Measurements from ENCODE around the gene CES2. TPM values are rescaled to one million over a fixed set of nuclear protein-coding genes. Genes with fewer than 3 reads are reported as not detected.
A peak's percentile ranks its signal among the peaks of the same experiment; 100 is the strongest.

Gene CES2
- total RNA-seq, 1 donor = 42.3 TPM

DNA sequence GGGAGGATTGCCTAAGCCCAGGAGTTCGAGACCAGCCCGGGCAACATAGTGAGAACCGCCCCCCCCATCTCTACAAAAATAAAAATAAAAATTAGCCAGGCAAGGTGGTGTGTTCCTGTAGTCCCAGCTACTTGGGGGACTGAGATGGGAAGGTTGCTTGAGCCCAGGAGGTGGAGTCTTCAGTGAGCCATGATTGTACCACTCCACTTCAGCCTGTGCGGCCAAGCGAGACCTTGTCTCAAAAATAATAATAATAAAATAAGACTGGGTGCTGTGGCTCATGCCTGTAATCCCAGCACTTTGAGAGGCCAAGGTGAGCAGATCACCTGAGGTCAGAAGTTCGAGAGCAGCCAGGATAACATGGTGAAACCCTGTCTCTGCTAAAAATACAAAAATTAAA lies 43.5 kb upstream of the CES2 start:
- peaks cover 4% of the 10 kb centered on the region for H3K36me3 ChIP-seq (ENCODE audit: insufficient read depth, low read length)
- H3K27me3 ChIP-seq (ENCODE audit: insufficient read depth, low read length) = no peaks in the 10 kb centered on the region
- DNase-seq (ENCODE audit: insufficient read length, low spot score, missing footprints) = no peak
- peaks cover 4% of the 10 kb centered on the region for H4K20me1 ChIP-seq (ENCODE audit: insufficient read depth, low read length)
- peaks cover 2% of the 10 kb centered on the region for H3K4me1 ChIP-seq (ENCODE audit: insufficient read depth, low read length)
- no peaks in the 10 kb centered on the region for H3K79me2 ChIP-seq (ENCODE audit: insufficient read depth, low read length)
- no peak for TF ChIP-seq CTCF (IDR thresholded peaks at IDR 0.05; ENCODE audit: extremely low read depth, low read depth, low read length)
- H3K4me2 ChIP-seq (ENCODE audit: insufficient read depth, low read length) = no peak overlapping the region
- no peak overlapping the region for H3K27ac ChIP-seq (ENCODE audit: low read depth, low read length)
- H3K9me3 ChIP-seq (ENCODE audit: low read depth, low read length) = no peaks in the 10 kb centered on the region
- H2AFZ ChIP-seq (ENCODE audit: low read length) = no peak overlapping the region
- H3K4me3 ChIP-seq (ENCODE audit: insufficient read depth, low read length) = no peak overlapping the region

DNA sequence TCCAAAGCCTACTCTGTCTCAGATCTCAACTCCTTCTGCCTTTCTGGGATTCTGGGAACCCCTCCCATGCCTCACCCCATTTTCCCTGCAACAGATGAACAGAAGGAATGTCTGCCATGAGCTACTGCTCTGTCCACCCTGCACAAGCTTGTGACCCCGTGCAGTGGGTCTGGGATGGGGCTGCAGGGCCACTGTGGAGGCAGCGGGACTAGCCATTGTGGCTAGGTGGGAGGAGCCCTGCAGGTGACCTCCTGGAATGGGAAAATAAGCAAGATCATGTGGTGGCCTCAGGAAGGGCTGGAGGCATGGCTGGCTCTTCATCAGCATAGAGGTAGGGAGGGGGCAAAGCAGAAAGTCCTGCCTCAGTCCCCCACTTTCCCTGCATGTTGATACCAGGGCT lies 41.3 kb upstream of the CES2 start:
- H3K79me2 ChIP-seq (ENCODE audit: insufficient read depth, low read length) = no peaks in the 10 kb centered on the region
- DNase-seq (ENCODE audit: insufficient read length, low spot score, missing footprints) = no peak

DNA sequence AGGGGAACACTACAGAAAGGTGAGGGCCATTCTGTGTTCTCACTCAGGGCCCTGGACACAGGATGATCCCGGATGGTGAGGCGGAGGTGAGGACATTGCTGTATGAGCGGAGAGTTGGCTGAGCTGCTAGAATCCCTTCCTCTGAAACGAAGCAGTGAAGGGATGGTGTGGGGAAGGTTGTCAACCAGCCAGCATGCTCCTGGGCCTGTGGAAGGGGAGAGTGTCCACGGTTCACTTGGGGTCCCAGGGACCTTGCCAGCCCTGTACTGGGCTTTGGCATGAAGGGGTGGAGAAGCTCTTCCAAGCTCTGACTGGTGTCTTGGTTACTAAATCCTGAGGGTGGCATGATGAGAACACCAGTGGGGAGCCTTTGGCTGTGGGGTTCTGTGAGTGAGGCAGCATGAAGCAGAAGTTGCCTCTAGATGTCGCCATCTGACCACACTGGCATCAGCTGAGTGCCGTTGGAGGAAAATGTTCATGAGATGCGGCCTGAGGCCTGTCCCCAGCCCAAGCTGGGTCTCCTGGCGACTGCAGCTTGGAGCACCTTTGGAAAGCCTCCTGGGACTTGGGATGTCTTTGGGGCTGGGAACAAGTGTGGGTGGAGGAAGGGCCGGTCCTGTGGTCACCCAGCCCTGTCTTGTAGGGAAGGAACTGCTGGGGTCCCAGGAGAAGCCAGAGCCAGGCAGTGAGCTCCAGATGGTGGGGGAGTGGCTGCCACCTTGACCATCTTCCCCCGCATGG lies 40.2 kb upstream of the CES2 start:
- H3K4me1 ChIP-seq (ENCODE audit: insufficient read depth, low read length) = peaks cover 20% of the 10 kb centered on the region
- H3K36me3 ChIP-seq (ENCODE audit: insufficient read depth, low read length) = peaks cover 4% of the 10 kb centered on the region
- no peaks in the 10 kb centered on the region for H3K27me3 ChIP-seq (ENCODE audit: insufficient read depth, low read length)
- no peaks in the 10 kb centered on the region for H3K9me3 ChIP-seq (ENCODE audit: low read depth, low read length)
- no peak overlapping the region for H3K4me2 ChIP-seq (ENCODE audit: insufficient read depth, low read length)
- TF ChIP-seq CTCF (IDR thresholded peaks at IDR 0.05; ENCODE audit: extremely low read depth, low read depth, low read length) = peak; percentile 94
- H3K79me2 ChIP-seq (ENCODE audit: insufficient read depth, low read length) = no peaks in the 10 kb centered on the region
- H4K20me1 ChIP-seq (ENCODE audit: insufficient read depth, low read length) = peaks cover 4% of the 10 kb centered on the region
- H3K4me3 ChIP-seq (ENCODE audit: insufficient read depth, low read length) = no peak overlapping the region
- DNase-seq (ENCODE audit: insufficient read length, low spot score, missing footprints) = peak; percentile 89
- H3K27ac ChIP-seq (ENCODE audit: low read depth, low read length) = no peak overlapping the region
- no peak overlapping the region for H2AFZ ChIP-seq (ENCODE audit: low read length)

More for the DNA sequence above, 41.3 kb upstream of the CES2 start:
- Histone ChIP-seq H2AFZ (ENCODE audit: low read length) (no peak overlapping the region), H3K27ac (ENCODE audit: low read depth, low read length) (no peak overlapping the region), H3K4me3 (ENCODE audit: insufficient read depth, low read length) (no peak overlapping the region), H4K20me1 (ENCODE audit: insufficient read depth, low read length) (peaks cover 4% of the 10 kb centered on the region), H3K4me1 (ENCODE audit: insufficient read depth, low read length) (peaks cover 9% of the 10 kb centered on the region), H3K4me2 (ENCODE audit: insufficient read depth, low read length) (no peak overlapping the region), H3K9me3 (ENCODE audit: low read depth, low read length) (no peaks in the 10 kb centered on the region), H3K36me3 (ENCODE audit: insufficient read depth, low read length) (peaks cover 4% of the 10 kb centered on the region), H3K27me3 (ENCODE audit: insufficient read depth, low read length) (no peaks in the 10 kb centered on the region)
- no peak for TF ChIP-seq CTCF (IDR thresholded peaks at IDR 0.05; ENCODE audit: extremely low read depth, low read depth, low read length)

DNA sequence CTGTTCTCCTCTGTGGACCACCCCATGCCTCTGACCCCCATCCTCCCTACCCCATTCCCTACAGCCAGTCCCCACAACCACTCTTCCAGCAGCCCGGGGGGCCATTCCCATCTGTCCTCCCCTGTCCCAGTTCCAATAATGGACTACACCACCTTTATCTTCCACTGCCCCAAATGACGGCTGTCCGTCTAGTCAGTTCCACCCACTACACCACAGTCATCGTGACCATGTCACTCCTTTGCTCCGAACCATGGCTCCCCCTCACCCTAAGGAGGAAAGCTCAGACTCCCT lies 39.7 kb upstream of the CES2 start:
- Histone ChIP-seq H2AFZ (ENCODE audit: low read length) (no peak overlapping the region), H3K4me3 (ENCODE audit: insufficient read depth, low read length) (no peak overlapping the region), H3K36me3 (ENCODE audit: insufficient read depth, low read length) (peaks cover 4% of the 10 kb centered on the region), H3K4me1 (ENCODE audit: insufficient read depth, low read length) (peaks cover 24% of the 10 kb centered on the region), H3K27me3 (ENCODE audit: insufficient read depth, low read length) (no peaks in the 10 kb centered on the region), H4K20me1 (ENCODE audit: insufficient read depth, low read length) (peaks cover 4% of the 10 kb centered on the region), H3K9me3 (ENCODE audit: low read depth, low read length) (no peaks in the 10 kb centered on the region), H3K27ac (ENCODE audit: low read depth, low read length) (no peak overlapping the region), H3K4me2 (ENCODE audit: insufficient read depth, low read length) (no peak overlapping the region), H3K79me2 (ENCODE audit: insufficient read depth, low read length) (no peaks in the 10 kb centered on the region)
- no peak for TF ChIP-seq CTCF (IDR thresholded peaks at IDR 0.05; ENCODE audit: extremely low read depth, low read depth, low read length)
- DNase-seq (ENCODE audit: insufficient read length, low spot score, missing footprints) = no peak

Measured in osteoblast (primary cell).